Stimulated activated CD4-positive, alpha-beta T cell treated with anti-CD3 and anti-CD28 coated beads, Interleukin-12 subunit alpha, Interleukin-12 subunit beta, amount 100 ng/mL, for 4 hours (primary cell): ENCODE results near the gene GNPTAB.
"Not testable (repeated sequence)": the region's sequence is repeated elsewhere in the genome, so short reads cannot be mapped to it uniquely, and the experiment has no call there.

Experiments
- DNase-seq: peaks from one replicate; pipeline ENCODE4 v3.0.0-alpha.2; 2020

The GNPTAB gene

GRCh38 chr12:101830367-101831325 lies at the start of gene GNPTAB:
Gene GNPTAB, minus strand, starts transcription at chr12:101830959. Its CDS starts 284 bp downstream, at chr12:101830675.
- peak; percentile 93 for DNase-seq

GRCh38 chr12:101878243-101878821 lies 47.6 kb upstream of the GNPTAB start:
- DNase-seq: no peak

- DNase-seq: no peak
Measured at GRCh38 chr12:101877806-101878242, 47.1 kb upstream of the GNPTAB start.

GRCh38 chr12:101876861-101877805 lies 46.4 kb upstream of the GNPTAB start, which contains the start of gene DRAM1:
Gene DRAM1, plus strand, starts transcription at chr12:101877580. Its CDS starts 210 bp downstream, at chr12:101877790.
- DNase-seq: peak; percentile 67

GRCh38 chr12:101876322-101876860 lies 45.6 kb upstream of the GNPTAB start:
- no peak for DNase-seq

GRCh38 chr12:101875162-101875561 lies 44.4 kb upstream of the GNPTAB start:
- no peak for DNase-seq

- DNase-seq: no peak
Measured at GRCh38 chr12:101870925-101871324, 40.2 kb upstream of the GNPTAB start.

GRCh38 chr12:101867619-101868018 lies 36.9 kb upstream of the GNPTAB start:
- DNase-seq: not testable (repeated sequence)

- no peak for DNase-seq
Measured at GRCh38 chr12:101866615-101867373, 36.0 kb upstream of the GNPTAB start.

- DNase-seq: no peak
Measured at GRCh38 chr12:101863981-101864380, 33.2 kb upstream of the GNPTAB start.

GRCh38 chr12:101862245-101862644 lies 31.5 kb upstream of the GNPTAB start:
- no peak for DNase-seq

GRCh38 chr12:101861688-101862087 lies 30.9 kb upstream of the GNPTAB start:
- DNase-seq: not testable (repeated sequence)

- DNase-seq: no peak
Measured at GRCh38 chr12:101859664-101860607, 29.2 kb upstream of the GNPTAB start.

- no peak for DNase-seq
Measured at GRCh38 chr12:101858361-101858760, 27.6 kb upstream of the GNPTAB start.

- no peak for DNase-seq
Measured at GRCh38 chr12:101857043-101857558, 26.3 kb upstream of the GNPTAB start.

GRCh38 chr12:101856614-101857013 lies 25.9 kb upstream of the GNPTAB start:
- DNase-seq: not testable (repeated sequence)

- DNase-seq: no peak
Measured at GRCh38 chr12:101855976-101856375, 25.2 kb upstream of the GNPTAB start.

GRCh38 chr12:101855364-101855884 lies 24.7 kb upstream of the GNPTAB start:
- no peak for DNase-seq

GRCh38 chr12:101854747-101855146 lies 24.0 kb upstream of the GNPTAB start:
- DNase-seq: no peak

- no peak for DNase-seq
Measured at GRCh38 chr12:101852998-101853397, 22.2 kb upstream of the GNPTAB start.
